IPS-18c (cell line): ENCODE results near the gene OSBPL10.

ENCODE experiments used
- H3K4me3 ChIP-seq: 2 replicates; pipeline ENCODE4 v1.7.0; 2013; ENCODE audit warnings: low read depth, mild to moderate bottlenecking, low read length, moderate library complexity; ENCODE audit not compliant: insufficient read depth
- H3K9me3 ChIP-seq: one replicate; pipeline ENCODE4 v1.6.1; 2013; ENCODE audit warnings: mild to moderate bottlenecking, low read length, moderate library complexity; ENCODE audit not compliant: control insufficient read depth, insufficient read depth

OSBPL10 gene

GRCh38 chr3:31639828-31640227 is 341.2 kb downstream of the OSBPL10 start:
- Histone ChIP-seq H3K4me3 (no peak overlapping the region), H3K9me3 (no peaks in the 10 kb centered on the region)

DNA sequence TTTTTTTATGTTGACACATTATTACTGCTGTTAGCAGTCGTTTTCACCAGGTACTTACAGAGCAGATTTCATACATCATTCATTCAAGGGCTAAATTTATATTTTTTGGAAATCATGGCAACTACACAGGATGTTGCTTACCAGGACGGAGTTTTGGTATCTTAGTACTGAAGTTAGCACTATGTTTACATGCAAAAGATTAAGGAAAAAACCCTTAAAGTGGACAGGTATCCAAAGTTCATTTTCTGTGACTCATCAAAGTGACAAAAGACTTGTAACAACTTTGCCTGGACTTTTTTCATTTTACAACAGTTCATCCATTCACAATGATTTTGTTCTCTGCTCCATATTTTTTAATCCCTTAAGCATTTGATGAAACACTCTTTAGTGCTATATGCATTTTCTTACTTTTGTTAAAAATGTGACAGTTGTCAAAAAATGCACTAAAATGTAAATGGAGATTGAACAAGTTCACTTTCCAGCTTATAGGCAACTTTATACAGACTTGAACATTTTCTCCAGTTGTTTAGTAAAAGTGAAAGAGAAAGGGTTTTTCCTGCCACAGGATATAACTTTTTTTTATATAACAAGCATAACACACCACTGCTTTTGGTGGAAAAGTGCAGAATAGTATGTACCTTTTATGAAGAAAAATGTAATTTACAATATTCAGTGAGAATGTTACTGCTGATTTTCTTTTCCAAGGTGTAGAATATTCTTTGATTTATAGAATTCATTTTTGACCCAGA is 344.2 kb downstream of the OSBPL10 start:
- H3K4me3 ChIP-seq, result no peak overlapping the region
- H3K9me3 ChIP-seq, result no peaks in the 10 kb centered on the region

- Histone ChIP-seq H3K4me3 (no peak overlapping the region), H3K9me3 (no peaks in the 10 kb centered on the region)
Observed at GRCh38 chr3:31636049-31636448, 345.0 kb downstream of the OSBPL10 start.

GRCh38 chr3:31635545-31635944 is 345.5 kb downstream of the OSBPL10 start:
- Histone ChIP-seq H3K9me3 (no peaks in the 10 kb centered on the region), H3K4me3 (no peak overlapping the region)

DNA sequence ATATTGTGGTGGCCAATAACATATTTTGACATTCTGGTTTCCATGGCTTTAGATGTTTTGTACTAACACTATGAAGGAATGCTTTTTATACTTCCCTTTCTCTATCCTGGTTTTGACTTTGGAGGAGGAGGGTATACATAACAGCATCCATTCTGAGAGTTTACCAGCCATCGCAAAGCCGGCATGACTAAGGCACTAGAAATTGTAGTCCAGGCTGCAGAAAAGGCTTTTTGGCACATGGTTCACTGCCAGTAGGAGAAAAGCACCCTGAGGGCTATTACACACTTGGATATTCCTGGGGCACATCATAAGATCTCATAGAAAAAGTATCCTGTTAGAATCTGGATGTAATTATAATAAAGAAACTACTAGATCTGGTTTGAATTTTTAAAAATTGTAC is 346.6 kb downstream of the OSBPL10 start:
- Histone ChIP-seq H3K4me3 (no peak overlapping the region), H3K9me3 (no peaks in the 10 kb centered on the region)

DNA sequence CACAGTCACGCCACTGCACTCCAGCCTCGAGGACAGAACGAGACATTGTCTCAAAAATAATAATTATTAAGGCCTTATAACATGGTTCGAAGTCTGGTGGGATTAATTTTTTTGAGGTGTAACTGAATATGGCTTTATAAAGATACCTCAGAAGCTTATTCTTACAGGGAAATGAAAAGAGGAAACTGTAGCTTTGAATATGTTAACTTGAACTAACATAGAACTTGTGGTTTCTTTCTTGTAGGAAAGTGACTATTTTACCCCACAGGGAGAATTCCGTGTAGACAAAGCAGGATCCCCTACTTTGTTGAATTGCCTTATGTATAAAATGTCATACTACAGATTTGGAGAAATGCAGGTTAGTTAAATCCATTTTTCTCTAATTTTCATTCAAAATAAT is 352.0 kb downstream of the OSBPL10 start:
- no peaks in the 10 kb centered on the region for H3K9me3 ChIP-seq

DNA sequence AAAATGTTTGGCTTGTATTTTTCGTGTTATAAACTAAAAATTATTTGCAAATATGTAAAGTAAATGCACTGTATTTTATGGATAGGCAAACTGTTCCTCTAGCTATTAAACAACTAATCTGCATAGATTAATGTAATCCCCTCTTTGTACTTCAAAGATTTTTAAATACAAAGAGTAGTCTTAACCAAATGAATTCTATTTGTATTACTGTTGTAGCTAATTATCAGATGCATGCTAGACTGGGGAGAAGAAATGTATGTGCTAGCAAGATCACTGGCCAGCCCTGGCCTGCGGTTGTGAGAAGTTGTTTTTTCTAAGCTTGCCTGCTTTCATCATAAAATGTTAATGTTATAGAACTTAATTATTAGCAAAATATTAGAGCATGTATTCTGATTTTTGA is 355.7 kb downstream of the OSBPL10 start:
- Histone ChIP-seq H3K9me3 (no peaks in the 10 kb centered on the region), H3K4me3 (no peak overlapping the region)

More for the DNA sequence above, 352.0 kb downstream of the OSBPL10 start:
- no peak overlapping the region for H3K4me3 ChIP-seq

GRCh38 chr3:31624083-31624709 is 356.9 kb downstream of the OSBPL10 start:
- no peak overlapping the region for H3K4me3 ChIP-seq

GRCh38 chr3:31622636-31623288 is 358.3 kb downstream of the OSBPL10 start:
- Histone ChIP-seq H3K9me3 (no peaks in the 10 kb centered on the region), H3K4me3 (no peak overlapping the region)

More at GRCh38 chr3:31624083-31624709, 356.9 kb downstream of the OSBPL10 start:
- H3K9me3 ChIP-seq, result no peaks in the 10 kb centered on the region

DNA sequence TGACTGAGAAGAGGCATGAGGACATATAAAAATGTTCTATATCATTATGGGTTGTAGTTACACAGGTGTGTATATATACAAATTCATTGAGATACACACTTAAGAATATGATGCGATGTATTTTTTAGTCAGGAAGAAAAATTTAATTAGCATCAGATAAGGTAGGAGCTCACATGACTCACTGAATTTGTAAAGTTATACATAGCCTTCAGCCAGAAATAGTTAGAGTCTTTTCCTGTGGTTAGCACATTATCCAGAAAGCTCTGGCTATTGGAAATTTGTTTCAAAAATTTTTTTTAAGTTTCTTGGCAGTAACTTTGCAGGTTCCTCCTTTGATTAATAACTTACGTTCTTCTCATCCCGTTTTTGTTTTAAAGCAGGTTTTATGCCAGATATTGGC is 359.7 kb downstream of the OSBPL10 start:
- H3K9me3 ChIP-seq, result no peaks in the 10 kb centered on the region
- H3K4me3 ChIP-seq, result no peak overlapping the region

GRCh38 chr3:31620656-31621055 is 360.4 kb downstream of the OSBPL10 start:
- no peak overlapping the region for H3K4me3 ChIP-seq
- H3K9me3 ChIP-seq, result no peaks in the 10 kb centered on the region

DNA sequence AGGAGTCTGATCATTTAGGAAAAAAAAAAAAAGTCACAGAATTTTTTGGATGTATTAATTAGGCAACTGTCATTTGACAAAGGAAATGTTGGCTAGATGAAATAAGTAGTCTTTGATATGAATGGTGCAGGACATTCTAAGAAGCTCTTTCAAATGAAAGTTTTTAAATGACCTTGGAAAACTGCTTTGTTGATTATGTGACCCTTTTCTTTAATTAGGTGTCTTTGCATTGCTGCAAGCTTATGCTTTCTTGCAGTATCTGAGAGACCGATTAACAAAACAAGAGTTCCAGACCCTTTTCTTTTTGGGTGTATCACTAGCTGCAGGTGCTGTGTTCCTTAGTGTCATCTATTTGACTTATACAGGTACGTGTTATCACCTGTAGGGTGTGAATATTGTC is 364.4 kb downstream of the OSBPL10 start:
- no peaks in the 10 kb centered on the region for H3K9me3 ChIP-seq
- H3K4me3 ChIP-seq, result no peak overlapping the region

DNA sequence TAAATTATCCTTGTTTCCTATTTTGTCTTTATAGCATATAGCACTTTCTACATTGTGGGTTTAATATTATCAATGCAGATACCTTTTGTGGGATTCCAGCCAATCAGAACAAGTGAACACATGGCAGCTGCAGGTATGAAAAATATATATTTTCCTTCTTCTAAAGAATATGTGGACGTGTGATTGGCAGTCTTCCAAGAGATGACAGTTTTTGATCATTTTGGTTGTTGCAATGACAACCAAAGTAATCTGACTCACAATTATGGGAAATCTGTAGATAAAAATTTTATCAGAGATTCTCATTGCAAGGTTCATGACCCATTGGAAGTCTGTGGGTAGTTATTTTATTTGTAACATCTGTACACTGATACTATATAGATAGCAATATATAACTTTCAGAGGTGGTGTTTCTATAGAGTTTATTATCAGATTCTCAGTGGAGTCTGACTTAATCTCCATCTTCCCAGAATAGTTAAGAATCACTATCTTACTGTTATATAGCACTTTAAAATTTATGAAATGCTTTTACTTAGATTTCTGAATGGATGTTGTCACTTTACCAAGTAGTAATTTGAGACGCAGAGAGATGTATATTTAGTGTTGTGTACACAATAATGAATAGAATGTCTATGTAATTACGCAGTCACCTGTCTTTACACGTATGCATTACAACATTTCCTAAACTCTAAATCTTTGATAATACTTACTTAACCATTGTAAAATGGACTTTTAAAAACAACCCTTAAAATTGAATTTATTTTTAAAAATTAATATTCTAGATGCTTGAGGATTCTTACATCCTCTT is 365.8 kb downstream of the OSBPL10 start:
- no peaks in the 10 kb centered on the region for H3K9me3 ChIP-seq
- no peak overlapping the region for H3K4me3 ChIP-seq

DNA sequence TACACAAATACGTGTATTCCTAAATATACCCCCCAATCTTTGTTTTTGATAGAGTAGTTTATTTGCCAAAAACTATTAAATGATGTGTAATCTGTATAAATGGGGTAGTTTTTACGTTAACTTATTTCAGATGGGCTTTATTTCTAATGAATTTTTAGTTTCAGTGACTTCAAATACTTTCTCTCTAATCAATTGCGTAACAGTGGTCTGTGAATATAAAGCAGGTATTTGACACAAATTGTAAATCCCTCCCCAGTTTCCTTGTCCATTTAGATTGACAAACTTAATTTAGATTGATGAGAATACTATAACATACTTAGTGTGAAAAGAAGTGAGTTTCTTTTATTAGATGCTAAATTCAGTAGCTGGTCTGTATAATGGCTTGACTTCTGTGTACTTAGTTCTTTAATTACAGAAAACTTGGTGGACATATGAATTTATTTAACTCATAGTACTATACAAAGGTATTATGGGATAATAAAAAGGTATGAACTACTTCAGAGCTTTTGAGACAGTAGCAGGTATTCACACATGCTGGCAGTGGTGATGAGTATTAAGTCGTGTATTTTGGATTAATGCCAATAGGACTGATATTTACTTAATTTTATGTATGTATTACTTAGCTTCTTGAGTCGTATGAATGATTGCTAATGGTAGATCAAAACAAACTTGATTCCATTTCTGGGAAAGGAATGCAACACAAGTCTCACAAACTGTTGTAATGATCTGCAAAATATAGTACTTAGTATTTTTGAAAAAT is 366.7 kb downstream of the OSBPL10 start:
- H3K9me3 ChIP-seq, result no peaks in the 10 kb centered on the region
- H3K4me3 ChIP-seq, result no peak overlapping the region

GRCh38 chr3:31613654-31614053 is 367.4 kb downstream of the OSBPL10 start:
- no peak overlapping the region for H3K4me3 ChIP-seq

DNA sequence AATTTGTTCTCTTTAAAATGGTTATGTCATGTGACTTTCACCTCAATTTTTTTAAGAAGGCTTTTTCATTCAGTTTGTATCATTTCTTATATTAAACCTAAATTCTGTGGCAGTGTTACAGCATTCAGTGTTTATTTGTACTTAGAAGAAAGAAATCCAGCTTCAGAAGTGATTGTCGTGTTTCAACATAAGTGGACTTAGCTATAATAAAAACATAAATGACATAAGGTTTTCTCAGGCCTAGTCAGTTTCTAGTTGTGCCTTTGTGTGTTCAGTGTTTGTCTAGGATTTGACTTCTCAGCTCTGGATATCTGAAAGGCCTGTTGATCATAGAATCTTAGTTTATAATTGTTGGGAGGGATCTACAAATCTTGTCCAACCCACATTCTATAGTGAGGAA is 367.9 kb downstream of the OSBPL10 start:
- no peaks in the 10 kb centered on the region for H3K9me3 ChIP-seq
- H3K4me3 ChIP-seq, result no peak overlapping the region

More at GRCh38 chr3:31613654-31614053, 367.4 kb downstream of the OSBPL10 start:
- no peaks in the 10 kb centered on the region for H3K9me3 ChIP-seq
